Fibroblast of villous mesenchyme (primary cell): ENCODE results near the gene RASGRF1. TPM values are rescaled to one million over a fixed set of nuclear protein-coding genes. Genes with fewer than 3 reads are reported as not detected.

Experiments
- DNase-seq: peaks from one replicate; pipeline ENCODE4 v3.0.0-alpha.2; 2010; ENCODE audit warnings: low read depth
- H3K4me3 ChIP-seq: 2 replicates; pipeline ENCODE4 v1.5.1; 2011; ENCODE audit warnings: low read depth, mild to moderate bottlenecking, low read length
- total RNA-seq: library from RNA; depleted of rRNA; stranded (reverse); fragments of >200 nt; gene quantifications from 2 replicates; pipeline ENCODE4 v1.2.3, GENCODE V29; 2012
- TF ChIP-seq, protein P1 (sequence below): IDR thresholded peaks from 2 replicates; pipeline ENCODE4 v1.5.1; 2012; ENCODE audit warnings: low read depth, mild to moderate bottlenecking, low read length; ENCODE audit not compliant: insufficient read depth

RASGRF1 gene
- total RNA-seq, 1 donor = 0.43 TPM

DNA sequence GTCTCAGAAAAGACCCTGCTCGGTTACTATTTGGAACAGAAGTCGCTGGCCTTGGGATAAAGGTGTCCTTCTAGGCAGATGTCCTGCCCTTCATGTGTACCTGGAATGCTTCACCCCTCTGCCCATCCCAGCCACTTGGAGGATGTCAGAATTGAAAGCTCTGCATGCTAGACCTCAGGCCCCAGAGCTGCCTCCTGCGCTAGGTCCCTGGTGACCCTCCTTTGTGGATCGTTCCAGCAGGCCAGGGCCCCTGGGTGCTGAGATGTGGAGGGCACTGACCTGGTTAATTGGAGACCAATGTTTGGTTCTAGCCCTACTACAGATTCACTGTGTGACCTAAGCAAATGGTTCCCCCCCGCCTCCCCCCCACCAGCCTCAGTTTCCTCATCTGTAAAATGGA lies 143.1 kb downstream of the RASGRF1 start:
- TF ChIP-seq, protein P1, sequence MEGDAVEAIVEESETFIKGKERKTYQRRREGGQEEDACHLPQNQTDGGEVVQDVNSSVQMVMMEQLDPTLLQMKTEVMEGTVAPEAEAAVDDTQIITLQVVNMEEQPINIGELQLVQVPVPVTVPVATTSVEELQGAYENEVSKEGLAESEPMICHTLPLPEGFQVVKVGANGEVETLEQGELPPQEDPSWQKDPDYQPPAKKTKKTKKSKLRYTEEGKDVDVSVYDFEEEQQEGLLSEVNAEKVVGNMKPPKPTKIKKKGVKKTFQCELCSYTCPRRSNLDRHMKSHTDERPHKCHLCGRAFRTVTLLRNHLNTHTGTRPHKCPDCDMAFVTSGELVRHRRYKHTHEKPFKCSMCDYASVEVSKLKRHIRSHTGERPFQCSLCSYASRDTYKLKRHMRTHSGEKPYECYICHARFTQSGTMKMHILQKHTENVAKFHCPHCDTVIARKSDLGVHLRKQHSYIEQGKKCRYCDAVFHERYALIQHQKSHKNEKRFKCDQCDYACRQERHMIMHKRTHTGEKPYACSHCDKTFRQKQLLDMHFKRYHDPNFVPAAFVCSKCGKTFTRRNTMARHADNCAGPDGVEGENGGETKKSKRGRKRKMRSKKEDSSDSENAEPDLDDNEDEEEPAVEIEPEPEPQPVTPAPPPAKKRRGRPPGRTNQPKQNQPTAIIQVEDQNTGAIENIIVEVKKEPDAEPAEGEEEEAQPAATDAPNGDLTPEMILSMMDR = no peak
- no peak for DNase-seq
- no peak overlapping the region for H3K4me3 ChIP-seq

- H3K4me3 ChIP-seq = no peak overlapping the region
- TF ChIP-seq, protein P1 = no peak
- no peak for DNase-seq
These were observed 144.1 kb downstream of the RASGRF1 start for GRCh38 chr15:78946493-78946892.

DNA sequence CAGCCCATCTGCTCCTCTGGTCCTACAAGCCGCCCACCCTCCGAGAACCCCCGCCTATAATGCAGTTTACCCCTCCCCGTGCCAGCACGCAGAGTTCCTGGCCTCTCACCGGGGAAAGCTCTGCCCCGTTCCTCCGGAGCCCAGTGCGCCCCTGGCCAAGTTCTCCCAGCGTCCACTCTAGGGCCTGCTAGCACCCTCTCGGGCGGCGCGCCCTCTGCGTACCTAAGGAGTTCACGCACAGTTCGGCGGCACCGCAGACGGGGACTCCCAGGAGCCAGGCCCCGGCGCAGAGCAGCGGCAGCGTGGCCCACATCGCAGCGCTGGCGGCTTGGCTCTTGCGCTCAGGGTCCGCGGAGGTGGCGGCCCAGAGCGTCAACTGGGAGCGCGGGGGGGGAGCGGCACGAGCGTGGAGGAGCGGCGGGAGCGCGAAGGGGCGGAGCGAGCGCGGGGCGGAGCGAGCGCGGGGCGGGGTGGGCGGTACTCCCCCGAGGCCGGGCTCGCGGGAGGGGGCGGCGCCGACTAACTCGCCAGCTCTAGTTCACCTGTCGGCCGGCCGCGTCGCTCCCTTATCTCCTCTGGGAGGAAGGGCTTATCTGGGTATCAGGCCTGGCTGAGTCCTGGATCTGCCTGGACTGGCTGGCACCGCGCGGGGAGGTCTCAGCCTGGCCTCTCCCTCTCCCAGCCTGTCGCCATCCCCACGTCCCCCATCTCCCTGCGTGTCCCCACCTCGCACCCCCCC lies 145.7 kb downstream of the RASGRF1 start, which contains the start of gene CTSH:
TSS of gene CTSH (minus strand) at position 378 of the 739 bp plus-strand sequence. CDS start at position 313, 65 bp downstream.
- DNase-seq = peak; percentile 40
- H3K4me3 ChIP-seq = peak within 1 kb of the TSS; percentile 52
- TF ChIP-seq, protein P1 = no peak

- TF ChIP-seq, protein P1 = no peak
- H3K4me3 ChIP-seq = peak overlapping the region; percentile 52
- DNase-seq = no peak
These were observed 146.4 kb downstream of the RASGRF1 start for GRCh38 chr15:78944202-78944625.

DNA sequence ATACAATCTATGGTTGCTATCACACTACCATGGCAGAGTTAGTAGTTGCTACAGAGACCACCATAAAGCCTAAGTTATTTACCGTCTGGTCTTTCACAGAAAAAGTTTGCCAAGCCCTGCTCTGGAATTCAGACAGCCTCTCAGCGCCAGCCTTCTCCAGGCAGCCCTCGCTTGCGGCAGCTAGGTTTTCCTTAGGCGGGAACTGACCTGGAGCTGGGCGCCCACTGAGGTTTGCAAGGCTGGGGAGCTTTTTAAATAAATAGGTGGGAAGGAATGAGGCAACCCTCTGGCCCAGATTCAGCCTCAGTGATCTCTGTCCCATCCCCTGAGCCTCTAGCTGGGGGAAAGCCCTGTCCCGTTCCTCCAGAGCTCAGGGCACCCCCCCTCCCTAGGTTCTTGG lies 146.9 kb downstream of the RASGRF1 start:
- no peak overlapping the region for H3K4me3 ChIP-seq
- DNase-seq = no peak
- TF ChIP-seq, protein P1 = no peak

DNA sequence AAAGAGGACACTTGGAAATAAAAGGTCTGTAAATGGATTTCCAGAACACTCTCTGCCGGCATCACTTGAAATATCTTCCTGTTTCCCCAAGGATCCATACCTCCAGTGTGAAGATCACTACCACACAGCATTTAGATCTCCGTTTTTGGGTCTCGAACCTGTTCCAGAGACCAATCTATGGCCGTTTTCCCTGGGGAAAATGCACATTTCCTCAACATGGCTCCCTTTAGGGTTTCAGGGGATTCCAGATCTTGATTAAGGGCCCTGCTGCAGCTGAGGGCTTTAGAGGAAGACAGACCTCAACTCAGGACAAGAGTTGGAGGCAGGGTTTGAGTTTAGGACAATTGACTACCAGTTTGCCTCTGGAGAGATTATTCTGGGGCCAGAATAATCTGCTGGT lies 147.8 kb downstream of the RASGRF1 start:
- no peak overlapping the region for H3K4me3 ChIP-seq
- TF ChIP-seq, protein P1 = no peak
- no peak for DNase-seq
